ENCODE measurements around the gene PROCR.
"Not testable (repeated sequence)": the region's sequence is repeated elsewhere in the genome, so short reads cannot be mapped to it uniquely, and the experiment has no call there.

The PROCR gene

GRCh38 chr20:35171753-35172433 is at the start of gene PROCR:
PROCR (plus strand) TSS chr20:35172072; CDS start chr20:35172155, 83 bp downstream.
- DNase-seq (ENCODE audit: low read depth), result peak; percentile 78

- no peak for DNase-seq (ENCODE audit: low read depth)
Observed at GRCh38 chr20:35122756-35123405, 49.0 kb upstream of the PROCR start.

DNA sequence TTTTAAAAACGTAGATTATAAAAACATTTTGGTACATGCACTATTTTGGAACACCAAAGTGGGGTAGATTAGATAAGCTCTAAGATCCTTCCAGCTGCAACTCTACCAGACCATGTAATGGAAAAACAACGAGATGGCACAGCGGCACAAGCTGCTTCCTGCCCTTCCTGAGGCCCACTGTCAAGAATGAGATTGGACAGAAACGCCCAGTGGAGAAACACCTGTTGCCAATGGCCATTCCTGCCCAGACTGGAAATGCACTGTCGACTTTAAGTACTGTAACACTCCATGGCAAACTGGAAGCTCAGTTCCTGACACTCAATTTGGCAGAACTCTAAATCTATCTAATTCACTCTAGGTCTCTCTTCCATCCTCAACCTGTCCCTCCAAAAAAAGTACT is 46.1 kb upstream of the PROCR start:
- DNase-seq (ENCODE audit: low read depth), result no peak

DNA sequence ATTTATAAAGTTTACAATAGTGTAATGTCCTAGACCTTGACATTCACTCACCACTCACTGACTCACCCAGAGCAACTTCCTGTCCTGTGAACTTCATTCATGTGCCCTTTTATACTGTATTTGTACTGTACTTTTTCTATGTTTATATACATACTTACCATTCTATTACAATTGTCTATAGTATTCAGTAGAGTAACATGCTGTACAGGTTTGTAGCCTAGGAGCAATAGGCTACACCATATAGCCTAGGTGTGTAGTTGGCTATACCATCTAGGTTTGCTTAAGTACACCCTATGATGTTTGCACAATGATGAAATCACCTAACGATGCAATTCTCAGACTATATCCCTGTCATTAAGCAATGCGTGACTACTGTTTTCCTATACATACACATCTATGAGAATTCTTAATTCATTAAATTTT is 42.2 kb upstream of the PROCR start:
- DNase-seq (ENCODE audit: low read depth), result no peak

DNA sequence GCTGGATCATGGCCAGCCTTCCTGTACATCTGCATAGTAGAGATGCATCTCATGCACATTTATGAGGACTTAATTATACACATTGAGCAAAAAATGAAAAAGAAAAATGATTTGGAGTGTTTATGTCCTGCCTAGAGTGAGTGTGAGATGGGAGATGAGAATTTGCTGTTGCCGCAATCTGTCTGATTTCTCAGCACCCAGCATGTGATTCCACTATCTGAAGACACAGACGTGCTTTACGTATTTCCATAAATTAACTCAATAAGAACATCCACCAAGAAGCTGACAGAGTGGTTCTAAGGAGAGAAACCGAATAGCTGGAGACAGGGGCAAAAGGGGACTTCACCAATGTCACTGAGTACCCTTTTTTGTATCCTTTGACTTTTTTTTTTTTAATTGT is 39.9 kb upstream of the PROCR start:
- no peak for DNase-seq (ENCODE audit: low read depth)

DNA sequence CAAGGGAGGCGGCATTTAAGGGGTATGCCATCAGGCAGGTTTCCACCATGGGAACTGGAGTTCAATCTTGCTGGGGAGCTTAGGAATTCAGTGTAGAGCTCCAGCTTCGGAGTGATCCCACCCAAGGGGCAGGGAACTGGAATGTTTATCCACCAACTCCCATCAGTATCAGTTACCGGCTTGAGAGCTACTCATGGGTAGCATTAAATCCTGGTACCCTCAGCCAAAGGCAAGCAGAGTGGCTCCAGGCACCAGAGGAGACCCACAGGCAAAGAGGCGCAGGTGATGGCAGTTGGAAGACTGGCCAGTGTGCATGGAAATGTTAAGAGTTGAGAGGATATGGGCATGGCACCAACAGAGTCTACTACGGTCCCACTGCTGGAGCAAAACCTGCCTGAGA is 38.8 kb upstream of the PROCR start:
- DNase-seq (ENCODE audit: low read depth), result no peak

DNA sequence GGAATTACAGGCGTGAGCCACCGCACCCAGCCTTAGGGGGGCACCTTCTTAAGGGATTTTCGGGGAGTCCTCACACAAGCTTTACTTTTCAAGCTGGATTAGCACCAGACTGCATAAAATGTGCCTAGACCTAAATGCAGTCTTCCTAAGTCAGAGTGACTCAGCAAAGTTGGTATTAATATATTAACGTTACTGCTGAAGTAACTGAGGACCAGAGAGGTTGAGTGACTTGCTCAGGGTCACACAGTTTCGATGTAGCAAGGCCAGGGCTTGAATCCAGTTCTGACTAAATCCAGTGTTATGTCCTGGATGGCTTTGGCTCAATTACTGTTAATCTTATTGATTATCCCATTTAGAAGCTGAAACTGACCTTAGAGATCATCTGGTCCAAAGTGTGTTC is 38.1 kb upstream of the PROCR start:
- DNase-seq (ENCODE audit: low read depth), result no peak

GRCh38 chr20:35134472-35134871 is 37.4 kb upstream of the PROCR start:
- no peak for DNase-seq (ENCODE audit: low read depth)

DNA sequence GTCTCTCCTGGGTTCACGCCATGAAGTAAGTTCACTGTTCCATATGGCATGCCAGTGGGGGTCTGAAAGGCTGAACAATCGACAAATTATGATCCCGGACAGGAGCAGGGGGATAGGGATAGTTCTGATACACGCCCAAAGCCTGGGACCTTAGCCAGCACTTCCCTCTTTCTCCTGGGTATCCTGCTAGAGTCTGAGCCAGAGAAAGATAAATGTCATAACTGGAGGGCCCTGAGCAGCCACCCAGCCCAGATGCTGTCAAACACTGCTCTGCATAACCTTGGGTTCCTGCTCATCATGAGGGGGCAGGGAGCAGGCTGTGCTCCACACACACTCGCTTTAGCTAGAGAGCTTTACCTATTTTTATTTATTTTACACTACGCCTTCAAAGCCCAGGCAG is 37.0 kb upstream of the PROCR start:
- DNase-seq (ENCODE audit: low read depth), result no peak

DNA sequence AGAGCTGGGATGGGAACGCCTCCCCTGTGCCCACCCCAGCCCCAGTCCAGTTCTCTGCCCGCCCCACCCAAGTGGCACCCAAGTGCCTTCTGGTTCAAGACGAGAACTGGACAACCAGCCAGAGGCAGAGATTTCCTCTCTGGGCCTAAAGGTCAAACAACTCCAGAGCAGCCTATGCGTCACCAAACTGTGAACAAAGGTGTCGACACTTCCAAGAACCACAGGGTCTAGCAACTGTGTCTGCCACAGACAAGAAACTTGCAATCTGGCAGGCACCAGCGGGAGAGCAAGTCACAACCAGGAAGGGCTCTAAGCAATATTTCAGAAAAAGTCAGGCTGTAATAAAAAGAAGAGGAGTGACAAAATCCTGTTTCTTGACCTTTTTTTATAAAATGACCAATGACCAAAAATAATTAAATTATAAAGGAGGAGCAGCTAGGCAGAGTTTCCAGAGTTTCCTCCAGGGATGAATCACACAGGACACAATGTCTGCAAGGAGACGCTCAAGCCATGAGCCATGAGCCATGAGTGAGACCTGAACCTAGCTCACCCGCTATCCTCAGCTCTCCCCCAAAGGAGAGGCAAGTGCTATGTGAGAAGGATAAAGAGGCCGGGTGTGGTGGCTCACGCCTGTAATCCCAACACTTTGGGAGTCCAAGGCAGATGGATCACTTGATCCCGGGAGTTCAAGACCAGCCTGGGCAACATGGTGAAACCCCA is 35.8 kb upstream of the PROCR start:
- peak; percentile 71 for DNase-seq (ENCODE audit: low read depth)

GRCh38 chr20:35144694-35145093 is 27.2 kb upstream of the PROCR start:
- DNase-seq (ENCODE audit: low read depth), result no peak

- DNase-seq (ENCODE audit: low read depth), result peak; percentile 42
Observed at GRCh38 chr20:35145141-35145564, 26.7 kb upstream of the PROCR start.

GRCh38 chr20:35146299-35146919 is 25.5 kb upstream of the PROCR start:
- no peak for DNase-seq (ENCODE audit: low read depth)

DNA sequence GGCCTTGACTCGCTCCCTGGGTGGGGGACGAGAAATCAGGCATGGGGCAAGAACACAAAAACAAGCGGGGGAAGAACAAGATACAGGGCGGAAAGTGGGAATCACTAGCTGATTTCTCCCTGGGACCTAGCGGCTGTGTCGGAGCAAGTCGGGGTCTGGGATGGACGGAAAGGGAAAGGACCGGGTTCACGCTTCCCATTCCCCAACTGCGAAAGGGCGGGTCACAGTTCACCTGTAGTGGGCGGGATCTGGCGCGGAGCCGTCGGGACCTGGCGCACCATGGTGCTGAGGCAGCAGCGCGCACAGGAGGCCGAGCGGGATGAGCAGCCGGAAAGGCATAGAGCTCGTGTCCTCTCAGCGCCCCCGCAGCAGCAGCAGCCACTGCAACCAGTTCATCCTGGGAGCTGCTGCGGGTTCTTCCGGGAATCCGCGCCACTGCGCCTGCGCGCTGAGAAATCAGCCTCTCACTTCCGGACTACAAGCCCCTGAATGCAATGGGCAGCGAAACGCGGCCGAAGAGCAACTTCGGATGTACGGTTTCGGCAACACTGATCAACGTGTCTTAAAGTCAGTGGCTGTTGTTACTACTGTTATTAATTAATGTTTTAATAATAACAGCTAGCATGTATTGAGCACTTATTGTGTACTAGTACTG is 24.8 kb upstream of the PROCR start, which contains the start of gene EDEM2:
EDEM2 (minus strand) TSS at position 417 of the 655 bp plus-strand sequence; CDS start at position 339, 78 bp downstream.
- peak; percentile 94 for DNase-seq (ENCODE audit: low read depth)

GRCh38 chr20:35147575-35148071 is 24.2 kb upstream of the PROCR start:
- DNase-seq (ENCODE audit: low read depth), result not testable (repeated sequence)

GRCh38 chr20:35150846-35151579 is 20.9 kb upstream of the PROCR start:
- no peak for DNase-seq (ENCODE audit: low read depth)

GRCh38 chr20:35151736-35152135 is 20.1 kb upstream of the PROCR start:
- peak; percentile 87 for DNase-seq (ENCODE audit: low read depth)

DNA sequence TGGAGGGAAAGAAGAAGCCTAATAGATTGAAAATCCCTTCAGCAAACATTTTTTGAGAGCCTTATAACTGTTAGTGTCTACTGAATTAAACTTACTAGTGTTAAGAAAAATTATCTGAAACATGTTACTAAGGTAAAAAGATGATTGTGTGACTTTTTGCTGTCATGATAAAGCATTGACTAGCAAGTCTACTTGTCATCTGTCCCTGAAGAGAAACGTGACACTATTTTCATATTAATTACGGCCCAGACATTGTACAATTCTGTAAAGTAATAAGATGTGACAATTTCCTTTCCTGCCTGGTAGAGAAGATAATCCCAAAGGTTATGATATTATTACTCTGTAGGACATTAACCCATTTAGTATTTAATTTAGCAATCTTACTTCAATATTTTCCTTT is 15.9 kb upstream of the PROCR start:
- DNase-seq (ENCODE audit: low read depth), result no peak

DNA sequence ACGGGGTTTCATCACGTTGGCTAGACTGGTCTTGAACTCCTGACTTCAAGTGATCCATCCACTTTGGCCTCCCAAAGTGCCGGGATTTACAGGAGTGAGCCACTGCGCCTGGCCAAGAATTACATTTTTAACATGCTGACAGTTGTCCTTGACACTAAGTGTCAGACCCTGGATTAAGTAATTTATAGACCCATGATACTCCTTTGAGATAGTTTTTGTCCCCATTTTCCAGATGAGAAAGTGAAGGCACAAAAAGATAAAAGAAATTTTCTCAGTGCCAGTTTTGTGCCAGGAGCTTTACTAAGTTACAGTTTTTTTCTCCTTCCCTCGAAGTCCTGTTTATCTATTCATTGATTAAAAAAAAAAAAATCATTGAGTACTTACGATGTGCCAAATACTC is 14.9 kb upstream of the PROCR start:
- DNase-seq (ENCODE audit: low read depth), result no peak

- not testable (repeated sequence) for DNase-seq (ENCODE audit: low read depth)
Observed at GRCh38 chr20:35160341-35160740, 11.5 kb upstream of the PROCR start.

DNA sequence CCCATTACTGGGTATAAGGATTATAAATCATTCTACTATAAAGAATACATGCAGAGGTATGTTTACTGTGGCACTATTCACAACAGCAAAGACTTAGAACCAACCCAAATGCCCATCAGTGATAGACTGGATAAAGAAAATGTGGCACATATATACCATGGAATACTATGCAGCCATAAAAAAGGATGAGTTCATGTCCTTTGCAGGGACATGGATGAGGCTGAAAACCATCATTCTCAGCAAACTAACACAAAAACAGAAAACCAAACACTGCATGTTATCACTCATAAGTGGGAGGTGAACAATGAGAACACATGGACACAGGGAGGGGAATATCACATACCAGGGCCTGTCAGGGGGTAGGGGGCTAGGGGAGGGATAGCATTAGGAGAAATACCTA is 7.3 kb upstream of the PROCR start:
- DNase-seq (ENCODE audit: low read depth), result not testable (repeated sequence)

Measured in fibroblast of gingiva (primary cell).